Measurements from ENCODE around the gene PAQR5.

PAQR5 gene

GRCh38 chr15:69315402-69316110 lies 16.8 kb downstream of the PAQR5 start:
- H3K4me3 ChIP-seq (ENCODE audit: low read length) = no peak overlapping the region
- no peak for DNase-seq (ENCODE audit: low read depth)
- TF ChIP-seq CTCF (IDR thresholded peaks at IDR 0.05; ENCODE audit: insufficient read depth, low read depth, low read length, missing control alignments) = no peak

- TF ChIP-seq CTCF (IDR thresholded peaks at IDR 0.05; ENCODE audit: insufficient read depth, low read depth, low read length, missing control alignments) = no peak
- H3K4me3 ChIP-seq (ENCODE audit: low read length) = no peak overlapping the region
- DNase-seq (ENCODE audit: low read depth) = no peak
Observed at GRCh38 chr15:69316291-69316690, 17.6 kb downstream of the PAQR5 start.

GRCh38 chr15:69317392-69317841 lies 18.7 kb downstream of the PAQR5 start:
- no peak for TF ChIP-seq CTCF (IDR thresholded peaks at IDR 0.05; ENCODE audit: insufficient read depth, low read depth, low read length, missing control alignments)
- no peak for DNase-seq (ENCODE audit: low read depth)
- no peak overlapping the region for H3K4me3 ChIP-seq (ENCODE audit: low read length)

DNA sequence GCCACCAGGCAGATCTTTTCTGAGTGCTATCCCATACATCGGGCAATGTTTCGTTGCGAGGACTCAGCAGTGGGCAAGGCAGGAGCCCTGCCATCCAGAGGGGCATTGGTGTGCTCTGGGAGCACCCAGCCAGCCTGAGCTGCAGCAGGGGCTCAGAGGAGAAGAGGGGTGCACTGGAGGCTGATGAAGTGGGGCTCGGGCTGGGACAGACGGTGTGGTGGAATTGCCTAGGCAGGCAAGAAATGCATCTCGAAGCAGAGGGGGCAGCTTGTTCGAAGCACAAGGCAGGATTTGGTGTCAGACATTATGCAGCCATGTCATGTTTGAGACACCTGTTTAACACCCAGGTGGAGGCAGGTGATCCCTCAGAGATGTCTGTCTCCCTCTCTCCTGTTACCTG lies 19.3 kb downstream of the PAQR5 start:
- H3K4me3 ChIP-seq (ENCODE audit: low read length) = no peak overlapping the region
- no peak for DNase-seq (ENCODE audit: low read depth)
- TF ChIP-seq CTCF (IDR thresholded peaks at IDR 0.05; ENCODE audit: insufficient read depth, low read depth, low read length, missing control alignments) = no peak

DNA sequence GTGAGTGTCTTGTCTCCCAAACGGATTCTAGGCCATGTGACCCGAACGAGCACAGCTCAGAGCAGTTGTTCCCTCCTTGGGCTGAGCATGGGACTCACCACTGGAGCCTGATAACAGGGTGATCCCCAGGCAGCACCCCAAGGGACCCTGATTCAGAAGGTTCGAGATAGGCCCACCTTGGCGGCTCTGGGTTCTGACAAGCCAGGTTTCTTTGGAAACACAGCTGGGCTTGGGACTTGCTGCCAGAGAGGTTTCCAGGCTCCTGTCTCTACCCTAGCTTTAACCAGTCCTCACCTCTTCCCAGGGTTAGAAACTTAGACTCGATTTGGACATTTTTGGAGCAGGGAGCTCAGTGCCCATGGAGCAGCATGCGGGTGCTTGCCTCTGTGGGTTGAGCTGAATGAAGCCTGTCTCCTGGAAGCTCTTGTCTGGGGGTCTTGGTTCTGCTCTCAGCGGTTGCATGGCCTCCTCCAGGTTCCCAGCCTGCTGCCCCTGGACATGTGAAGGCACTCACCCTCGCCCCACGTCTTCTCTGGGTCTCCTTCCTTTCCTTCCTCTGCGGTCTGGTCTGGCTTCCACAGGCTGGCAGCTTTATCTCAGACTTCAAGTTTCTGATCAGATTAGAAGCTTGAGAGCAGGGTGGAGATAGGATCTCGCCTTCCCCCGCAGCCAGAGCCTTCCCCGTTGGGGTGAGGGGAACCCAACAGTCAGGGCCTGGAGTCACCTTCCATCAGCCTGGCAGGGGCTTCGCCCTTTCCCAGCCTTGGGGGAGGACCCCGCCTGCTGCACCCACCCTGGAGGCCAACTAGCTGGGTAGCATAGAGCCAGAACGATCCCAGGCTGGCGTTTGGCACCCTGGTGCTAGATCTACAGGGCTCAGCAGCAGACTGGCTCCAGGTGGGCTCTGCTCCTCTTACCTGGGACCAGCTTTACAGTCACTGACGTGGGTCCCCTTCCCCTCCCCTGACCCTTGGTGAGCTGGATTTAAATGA lies 21.0 kb downstream of the PAQR5 start:
- no peak for TF ChIP-seq CTCF (IDR thresholded peaks at IDR 0.05; ENCODE audit: insufficient read depth, low read depth, low read length, missing control alignments)
- no peak overlapping the region for H3K4me3 ChIP-seq (ENCODE audit: low read length)
- DNase-seq (ENCODE audit: low read depth) = no peak

GRCh38 chr15:69320977-69321554 lies 22.4 kb downstream of the PAQR5 start:
- TF ChIP-seq CTCF (IDR thresholded peaks at IDR 0.05; ENCODE audit: insufficient read depth, low read depth, low read length, missing control alignments) = no peak
- no peak overlapping the region for H3K4me3 ChIP-seq (ENCODE audit: low read length)
- DNase-seq (ENCODE audit: low read depth) = no peak

Measured in epithelial cell of esophagus (primary cell).